HEK293 (cell line): ENCODE measurements around the gene GZF1.

Experiments used
- CTCF ChIP-seq: fragments of 450-650 bp; formaldehyde crosslinking; IDR thresholded peaks from 2 replicates; pipeline ENCODE4 v1.5.1; 2016; ENCODE audit warnings: missing biosample characterization, missing genetic modification characterization
- EGR2 ChIP-seq: fragments of 450-650 bp; formaldehyde crosslinking; IDR thresholded peaks from 2 replicates; pipeline ENCODE4 v1.5.1; 2016; ENCODE audit warnings: low read depth, missing biosample characterization, missing genetic modification characterization
- ELK4 ChIP-seq: IDR thresholded peaks from 2 replicates; pipeline ENCODE4 v1.6.1; 2011; ENCODE audit warnings: mild to moderate bottlenecking, low read depth, low read length, borderline replicate concordance
- HOXD13 ChIP-seq: sonication (generic); formaldehyde crosslinking; IDR thresholded peaks from 2 replicates; pipeline ENCODE4 v1.8.0; 2022; ENCODE audit warnings: missing genetic modification reagents, borderline replicate concordance
- KLF10 ChIP-seq: fragments of 450-650 bp; IDR thresholded peaks from 2 replicates; pipeline ENCODE4 v1.5.1; 2018; ENCODE audit warnings: missing biosample characterization, mild to moderate bottlenecking, missing genetic modification characterization
- KLF9 ChIP-seq: fragments of 450-650 bp; formaldehyde crosslinking; IDR thresholded peaks from 2 replicates; pipeline ENCODE4 v1.5.1; 2016; ENCODE audit warnings: missing biosample characterization, missing genetic modification characterization, low read depth
- REPIN1 ChIP-seq: fragments of 450-650 bp; formaldehyde crosslinking; IDR thresholded peaks from 2 replicates; pipeline ENCODE4 v1.5.1; 2017; ENCODE audit warnings: missing biosample characterization, missing genetic modification characterization, low read depth
- ZBTB1 ChIP-seq: fragments of 450-650 bp; formaldehyde crosslinking; IDR thresholded peaks from 2 replicates; pipeline ENCODE4 v1.5.1; 2016; ENCODE audit warnings: missing biosample characterization, missing genetic modification characterization
- ZFP3 ChIP-seq: fragments of 450-650 bp; formaldehyde crosslinking; IDR thresholded peaks from 2 replicates; pipeline ENCODE4 v1.5.1; 2016; ENCODE audit warnings: low read depth, missing biosample characterization, missing genetic modification characterization
- ZFP69B ChIP-seq: fragments of 450-650 bp; formaldehyde crosslinking; IDR thresholded peaks from 2 replicates; pipeline ENCODE4 v1.5.1; 2016; ENCODE audit warnings: missing biosample characterization, missing genetic modification characterization
- ZNF112 ChIP-seq: fragments of 450-650 bp; formaldehyde crosslinking; IDR thresholded peaks from 2 replicates; pipeline ENCODE4 v1.5.0; 2017; ENCODE audit warnings: missing biosample characterization, missing genetic modification characterization
- ZNF174 ChIP-seq: fragments of 450-650 bp; formaldehyde crosslinking; IDR thresholded peaks from 2 replicates; pipeline ENCODE4 v1.5.0; 2017; ENCODE audit warnings: missing biosample characterization, mild to moderate bottlenecking, missing genetic modification characterization
- ZNF19 ChIP-seq: fragments of 450-650 bp; formaldehyde crosslinking; IDR thresholded peaks from 2 replicates; pipeline ENCODE4; 2016; ENCODE audit warnings: missing biosample characterization, missing genetic modification characterization, low read depth
- ZNF221 ChIP-seq: fragments of 450-650 bp; formaldehyde crosslinking; IDR thresholded peaks from 2 replicates; pipeline ENCODE4 v1.5.1; 2017; ENCODE audit warnings: missing biosample characterization, missing genetic modification characterization, borderline replicate concordance
- ZNF223 ChIP-seq: fragments of 450-650 bp; formaldehyde crosslinking; IDR thresholded peaks from 2 replicates; pipeline ENCODE4 v1.5.1; 2016; ENCODE audit warnings: missing biosample characterization, missing genetic modification characterization
- ZNF354C ChIP-seq: fragments of 450-650 bp; formaldehyde crosslinking; IDR thresholded peaks from 2 replicates; pipeline ENCODE4 v1.5.1; 2016; ENCODE audit warnings: missing biosample characterization, missing genetic modification characterization, low read depth, borderline replicate concordance
- ZNF362 ChIP-seq: fragments of 450-650 bp; formaldehyde crosslinking; IDR thresholded peaks from 2 replicates; pipeline ENCODE4 v1.5.1; 2016; ENCODE audit warnings: missing biosample characterization, missing genetic modification characterization
- ZNF366 ChIP-seq: fragments of 450-650 bp; formaldehyde crosslinking; conservative IDR thresholded peaks from 2 replicates; pipeline ENCODE4 v1.5.1; 2016; ENCODE audit warnings: missing biosample characterization, missing genetic modification characterization
- ZNF488 ChIP-seq: fragments of 450-650 bp; formaldehyde crosslinking; IDR thresholded peaks from 2 replicates; pipeline ENCODE4 v1.5.1; 2016; ENCODE audit warnings: missing biosample characterization, missing genetic modification characterization
- ZNF639 ChIP-seq: fragments of 450-650 bp; formaldehyde crosslinking; IDR thresholded peaks from 2 replicates; pipeline ENCODE4 v1.5.1; 2016; ENCODE audit warnings: missing biosample characterization, missing genetic modification characterization
- ZNF654 ChIP-seq: fragments of 450-650 bp; formaldehyde crosslinking; IDR thresholded peaks from 2 replicates; pipeline ENCODE4 v1.5.1; 2016; ENCODE audit warnings: low read depth, missing biosample characterization, missing genetic modification characterization
- ZNF707 ChIP-seq: fragments of 450-650 bp; formaldehyde crosslinking; IDR thresholded peaks from 2 replicates; pipeline ENCODE4 v1.5.1; 2016; ENCODE audit warnings: missing biosample characterization, missing genetic modification characterization
- ZNF830 ChIP-seq: fragments of 450-650 bp; IDR thresholded peaks from 2 replicates; pipeline ENCODE4 v1.5.0; 2018; ENCODE audit warnings: missing biosample characterization, missing genetic modification characterization, low read depth, mild to moderate bottlenecking, moderate library complexity
- ZSCAN23 ChIP-seq: fragments of 450-650 bp; formaldehyde crosslinking; IDR thresholded peaks from 2 replicates; pipeline ENCODE4 v1.5.1; 2016; ENCODE audit warnings: missing biosample characterization, missing genetic modification characterization
- ZSCAN4 ChIP-seq: fragments of 450-650 bp; formaldehyde crosslinking; IDR thresholded peaks from 2 replicates; pipeline ENCODE4 v1.5.1; 2017; ENCODE audit warnings: missing biosample characterization, missing genetic modification characterization
- ZSCAN5A ChIP-seq: fragments of 450-650 bp; formaldehyde crosslinking; IDR thresholded peaks from 2 replicates; pipeline ENCODE4 v1.5.1; 2016; ENCODE audit warnings: missing biosample characterization, missing genetic modification characterization

The GZF1 gene

GRCh38 chr20:23357767-23358562 is 4.0 kb upstream of the GZF1 start (continued):
- no peak for TF ChIP-seq ZNF707 (tag by site-specific recombination)
- TF ChIP-seq ELK4, result no peak
- no peak for TF ChIP-seq ZFP69B
- TF ChIP-seq ZNF354C (tag by site-specific recombination), result no peak
- TF ChIP-seq ZNF830 (tag by site-specific recombination), result no peak
- TF ChIP-seq HOXD13 (CRISPR knock-in tag), result no peak
- no peak for TF ChIP-seq ZNF362 (tag by site-specific recombination)
- no peak for TF ChIP-seq ZNF488 (tag by site-specific recombination)
- no peak for TF ChIP-seq ZSCAN4 (tag by site-specific recombination)
- no peak for TF ChIP-seq ZNF19
- peak; percentile 92 for TF ChIP-seq KLF10 (tag by site-specific recombination)
- peak; percentile 77 for TF ChIP-seq EGR2 (tag by site-specific recombination)
- no peak for TF ChIP-seq ZSCAN23 (tag by site-specific recombination)
- no peak for TF ChIP-seq ZNF639 (tag by site-specific recombination)
- no peak for TF ChIP-seq REPIN1
- no peak for TF ChIP-seq ZNF654 (tag by site-specific recombination)
- TF ChIP-seq ZBTB1 (tag by site-specific recombination), result no peak
- TF ChIP-seq KLF9 (tag by site-specific recombination), result peak; percentile 78
- TF ChIP-seq ZSCAN5A, result no peak
- TF ChIP-seq CTCF (tag by site-specific recombination), result no peak
- TF ChIP-seq ZNF174 (tag by site-specific recombination), result no peak
- TF ChIP-seq ZNF223 (tag by site-specific recombination), result peak; percentile 70; the same call in 1 of the 2 replicates
- no peak; the same call in 1 of the 2 replicates for TF ChIP-seq ZNF366 (tag by site-specific recombination)
- TF ChIP-seq ZFP3 (tag by site-specific recombination), result no peak
- TF ChIP-seq ZNF221 (tag by site-specific recombination), result no peak
- TF ChIP-seq ZNF112 (tag by site-specific recombination), result no peak
